MM.1S (cell line): Measurements from ENCODE around the gene PCAT6.

Source experiments
- DNase-seq: peaks from one replicate; pipeline ENCODE4 v3.0.0-alpha.2; 2015
- H2AFZ ChIP-seq: fragments of 300-600 bp; sonication (generic); 2 replicates; pipeline ENCODE4 v1.6.0; 2016; ENCODE audit warnings: antibody characterized with exemption, low read length
- H3F3A ChIP-seq: fragments of 300-600 bp; sonication (generic); 2 replicates; pipeline ENCODE4 v1.6.1; 2016; ENCODE audit warnings: mild to moderate bottlenecking, antibody characterized with exemption, low read length, moderate library complexity, mixed read lengths; ENCODE audit not compliant: insufficient read depth
- H3K27ac ChIP-seq: fragments of 300-600 bp; sonication (generic); 2 replicates; pipeline ENCODE4 v1.5.1; 2016; ENCODE audit warnings: mild to moderate bottlenecking, low read length
- H3K27me3 ChIP-seq: fragments of 300-600 bp; sonication (generic); replicated peaks from 2 replicates; pipeline ENCODE4 v1.6.0; 2016; ENCODE audit warnings: low read length; ENCODE audit not compliant: insufficient read depth
- H3K36me3 ChIP-seq: fragments of 300-600 bp; sonication (generic); replicated peaks from 2 replicates; pipeline ENCODE4 v1.6.1; 2016; ENCODE audit warnings: mild to moderate bottlenecking, low read length, mixed read lengths; ENCODE audit not compliant: insufficient read depth
- H3K4me1 ChIP-seq: fragments of 300-600 bp; sonication (generic); 2 replicates; pipeline ENCODE4 v1.6.1; 2016; ENCODE audit warnings: low read length, mixed read lengths
- H3K4me2 ChIP-seq: fragments of 300-600 bp; sonication (generic); 2 replicates; pipeline ENCODE4 v1.6.0; 2016; ENCODE audit warnings: low read depth, low read length
- H3K4me3 ChIP-seq: fragments of 300-600 bp; sonication (generic); 2 replicates; pipeline ENCODE4 v1.5.1; 2016; ENCODE audit warnings: low read length, mixed read lengths
- H3K79me2 ChIP-seq: fragments of 300-600 bp; sonication (generic); 2 replicates; pipeline ENCODE4 v1.6.1; 2016; ENCODE audit warnings: mixed run types, low read length, mixed read lengths
- H3K9ac ChIP-seq: fragments of 300-600 bp; sonication (generic); 2 replicates; pipeline ENCODE4 v1.6.1; 2016; ENCODE audit warnings: low read length, mixed read lengths
- H3K9me2 ChIP-seq: fragments of 300-600 bp; sonication (generic); replicated peaks from 2 replicates; pipeline ENCODE4 v1.6.1; 2016; ENCODE audit warnings: mild to moderate bottlenecking, low read length, mixed read lengths; ENCODE audit not compliant: insufficient read depth
- H3K9me3 ChIP-seq: fragments of 300-600 bp; sonication (generic); replicated peaks from 2 replicates; pipeline ENCODE4 v1.6.1; 2016; ENCODE audit warnings: mild to moderate bottlenecking, low read length, mixed read lengths; ENCODE audit not compliant: insufficient read depth
- H4K20me1 ChIP-seq: fragments of 300-600 bp; sonication (generic); 2 replicates; pipeline ENCODE4 v1.6.1; 2016; ENCODE audit warnings: mild to moderate bottlenecking, low read length, moderate library complexity, mixed read lengths; ENCODE audit not compliant: insufficient read depth
- CTCF ChIP-seq: fragments of 300-600 bp; sonication (generic); IDR thresholded peaks from 2 replicates; pipeline ENCODE4 v1.5.1; 2016; ENCODE audit warnings: antibody characterized with exemption, low read length, mixed read lengths
- EZH2 ChIP-seq: fragments of 300-600 bp; sonication (generic); optimal IDR thresholded peaks from 2 replicates; pipeline ENCODE3; 2017; ENCODE audit warnings: low read depth, mild to moderate bottlenecking, antibody characterized with exemption, low read length, mixed read lengths
- EZH2phosphoT487 ChIP-seq: fragments of 300-600 bp; sonication (generic); IDR thresholded peaks from 2 replicates; pipeline ENCODE4 v1.6.1; 2018; ENCODE audit warnings: antibody characterized with exemption, low read length

Gene PCAT6

GRCh38 chr1:202815120-202815519 is 4.4 kb downstream of the PCAT6 start:
- TF ChIP-seq EZH2 (no peak), EZH2phosphoT487 (no peak), CTCF (no peak)
- no peak overlapping the region for H3K4me3 ChIP-seq
- H3K9me2 ChIP-seq: no peaks in the 10 kb centered on the region
- H3K9me3 ChIP-seq: no peaks in the 10 kb centered on the region
- peaks cover 25% of the 10 kb centered on the region for H3K27me3 ChIP-seq
- H4K20me1 ChIP-seq: no peaks in the 10 kb centered on the region
- H3K27ac ChIP-seq: no peak overlapping the region
- H3F3A ChIP-seq: no peaks in the 10 kb centered on the region
- H3K36me3 ChIP-seq: no peaks in the 10 kb centered on the region
- no peak for DNase-seq
- H3K9ac ChIP-seq: no peak overlapping the region
- no peak overlapping the region for H2AFZ ChIP-seq
- no peak overlapping the region for H3K4me2 ChIP-seq
- no peaks in the 10 kb centered on the region for H3K79me2 ChIP-seq
- 0 out of 2 replicates have a peak, but pooled peaks cover 2% of the 10 kb centered on the region for H3K4me1 ChIP-seq

- no peak overlapping the region for H3K4me2 ChIP-seq
- no peaks in the 10 kb centered on the region for H3K9me2 ChIP-seq
- no peaks in the 10 kb centered on the region for H3K79me2 ChIP-seq
- DNase-seq: no peak
- no peaks in the 10 kb centered on the region for H3F3A ChIP-seq
- H3K27me3 ChIP-seq: peaks cover 14% of the 10 kb centered on the region
- no peak overlapping the region for H3K4me3 ChIP-seq
- H3K4me1 ChIP-seq: no peaks in the 10 kb centered on the region
- H3K27ac ChIP-seq: no peak overlapping the region
- no peaks in the 10 kb centered on the region for H3K36me3 ChIP-seq
- TF ChIP-seq EZH2 (no peak), EZH2phosphoT487 (no peak), CTCF (no peak)
- H4K20me1 ChIP-seq: no peaks in the 10 kb centered on the region
- H2AFZ ChIP-seq: no peak overlapping the region
- no peaks in the 10 kb centered on the region for H3K9me3 ChIP-seq
- H3K9ac ChIP-seq: no peak overlapping the region
Measured at GRCh38 chr1:202818819-202819218, 8.1 kb downstream of the PCAT6 start.

- Histone ChIP-seq H3K4me3 (no peak overlapping the region), H3K9me3 (no peaks in the 10 kb centered on the region), H3K9ac (no peak overlapping the region), H3K27ac (no peak overlapping the region), H2AFZ (no peak overlapping the region), H3K79me2 (no peaks in the 10 kb centered on the region), H3K36me3 (no peaks in the 10 kb centered on the region), H3K4me2 (no peak overlapping the region), H4K20me1 (no peaks in the 10 kb centered on the region), H3K27me3 (peaks cover 14% of the 10 kb centered on the region), H3K9me2 (no peaks in the 10 kb centered on the region), H3F3A (no peaks in the 10 kb centered on the region), H3K4me1 (no peaks in the 10 kb centered on the region)
- DNase-seq: no peak
- no peak for TF ChIP-seq CTCF
Measured at GRCh38 chr1:202821467-202821866, 10.7 kb downstream of the PCAT6 start.
